ENCODE data around the gene TRAF1.

- TF ChIP-seq CTCF (IDR thresholded peaks at IDR 0.05) = no peak
- no peak for TF ChIP-seq POLR2A (IDR thresholded peaks at IDR 0.05)
- no peak for TF ChIP-seq EP300 (IDR thresholded peaks at IDR 0.05)
- no peak for TF ChIP-seq POLR2AphosphoS5 (IDR thresholded peaks at IDR 0.05)
These were observed 48.1 kb downstream of the TRAF1 start for GRCh38 chr9:120878188-120879130.

Data from suprapubic skin (tissue), 4 donors.